GM12878 (cell line): ENCODE results near the gene UNC13B. TPM values are rescaled to one million over a fixed set of nuclear protein-coding genes. Genes with fewer than 3 reads are reported as not detected.

ENCODE experiments used
- ATAC-seq: fragments of 200-7000 bp; cut with Tn5 transposase; 3 replicates; pipeline ENCODE4 v1.9.1; 2020; ENCODE audit warnings: mild to moderate bottlenecking, moderate library complexity
- BruUV-seq: library from RNA; stranded (reverse); fragments of 400-500 nt; replicated peaks from 2 replicates; lab custom pipeline; 2021; lab: Mats Ljungman, UMichigan
- CTCF ChIA-PET: fragments of 300-600 bp; sonication (Branson Sonifier 250); formaldehyde crosslinking; extraction: SDS; loops from one replicate; lab custom pipeline; 2021; ENCODE audit warnings: inconsistent platforms; lab: Yijun Ruan, JAX
- POLR2A ChIA-PET: fragments of 350-600 bp; formaldehyde crosslinking; extraction: SDS; loops from one replicate; lab custom pipeline; 2021; ENCODE audit warnings: inconsistent platforms; lab: Charles Lee
- RAD21 ChIA-PET: fragments of 300-600 bp; sonication (Branson Sonifier 250); formaldehyde crosslinking; loops from one replicate; lab custom pipeline; 2023; ENCODE audit warnings: antibody characterized with exemption; ENCODE audit not compliant: unreplicated experiment; lab: Charles Lee
- SMC1A ChIA-PET: fragments of 300-600 bp; sonication (Branson Sonifier 250); formaldehyde crosslinking; loops from one replicate; lab custom pipeline; 2023; ENCODE audit not compliant: unreplicated experiment, uncharacterized antibody; lab: Charles Lee
- DNase-seq: peaks from one replicate; pipeline ENCODE4 v3.0.0-alpha.2; 2011; ENCODE audit warnings: low read depth, low spot score
- FAIRE-seq: peaks from 3 replicates; lab custom pipeline; 2011; peaks lifted over from hg19 to GRCh38; lab: Jason Lieb, UNC
- H2AFZ ChIP-seq: 2 replicates; pipeline ENCODE4 v1.6.0; 2011; ENCODE audit warnings: low read depth, low read length, control low read depth; ENCODE audit not compliant: control insufficient read depth
- H3K27ac ChIP-seq: 2 replicates; pipeline ENCODE4 v1.5.1; 2011; ENCODE audit warnings: control low read depth; ENCODE audit not compliant: control insufficient read depth, insufficient read depth
- H3K27me3 ChIP-seq, 2 experiments: replicated peaks in 1 of 2; 2 replicates each; pipeline versions ENCODE4 v1.6.0 to v1.6.1; 2011; ENCODE audit warnings: low read length in 1 of 2; ENCODE audit not compliant: control insufficient read depth in 2 of 2, insufficient read depth in 2 of 2
- H3K36me3 ChIP-seq, 2 experiments: 2 replicates each; pipeline ENCODE4 v1.5.1; 2011; ENCODE audit warnings: low read length in 1 of 2; ENCODE audit not compliant: control insufficient read depth in 2 of 2, insufficient read depth in 2 of 2
- H3K4me1 ChIP-seq: 2 replicates; pipeline ENCODE4 v1.6.1; 2011; ENCODE audit warnings: mild to moderate bottlenecking, low read length, moderate library complexity, mixed read lengths; ENCODE audit not compliant: control insufficient read depth, insufficient read depth
- H3K4me2 ChIP-seq: 2 replicates; pipeline ENCODE4 v1.6.0; 2011; ENCODE audit warnings: control low read depth; ENCODE audit not compliant: control insufficient read depth, insufficient read depth
- H3K4me3 ChIP-seq: fragments of 200-600 bp; sonication (generic); 2 replicates; pipeline ENCODE4 v1.5.1; 2016
- H3K79me2 ChIP-seq: 2 replicates; pipeline ENCODE4 v1.6.0; 2011; ENCODE audit warnings: low read length; ENCODE audit not compliant: control insufficient read depth, insufficient read depth
- H3K9ac ChIP-seq: 2 replicates; pipeline ENCODE4 v1.8.0; 2011; ENCODE audit warnings: low read length, control low read depth, mixed read lengths; ENCODE audit not compliant: control insufficient read depth, insufficient read depth
- H3K9me3 ChIP-seq: replicated peaks from 3 replicates; pipeline ENCODE4 v1.5.1; 2011; ENCODE audit warnings: mild to moderate bottlenecking, low read length; ENCODE audit not compliant: control insufficient read depth, insufficient read depth
- H4K20me1 ChIP-seq: 2 replicates; pipeline ENCODE4 v1.6.0; 2011; ENCODE audit not compliant: control insufficient read depth, insufficient read depth
- CBX3 ChIP-seq: fragments of 200-600 bp; sonication (generic); IDR thresholded peaks from 2 replicates; pipeline ENCODE4 v1.6.1; 2016; ENCODE audit warnings: low read depth, borderline replicate concordance
- ESRRA ChIP-seq: IDR thresholded peaks from 2 replicates; pipeline ENCODE4 v1.6.1; 2012; ENCODE audit warnings: mild to moderate bottlenecking, low read length, improper control_type of control experiment
- ETV6 ChIP-seq, 2 experiments: fragments of 450-650 bp in 1 of 2; IDR thresholded peaks in 1 of 2; conservative IDR thresholded peaks in 1 of 2; 2 replicates each; pipeline ENCODE4 v1.6.1; 2014; ENCODE audit warnings: antibody characterized with exemption in 1 of 2, borderline replicate concordance in 1 of 2, low read depth in 1 of 2, mild to moderate bottlenecking in 1 of 2, moderate library complexity in 1 of 2
- HDAC2 ChIP-seq: fragments of 200-600 bp; sonication (generic); IDR thresholded peaks from 2 replicates; pipeline ENCODE4 v1.6.1; 2017
- IRF4 ChIP-seq: IDR thresholded peaks from 2 replicates; pipeline ENCODE4 v1.6.1; 2011; ENCODE audit warnings: low read depth, low read length
- NFIC ChIP-seq: IDR thresholded peaks from 2 replicates; pipeline ENCODE4 v1.6.1; 2012; ENCODE audit warnings: low read depth, mild to moderate bottlenecking, inconsistent platforms, low read length, moderate library complexity
- PML ChIP-seq: IDR thresholded peaks from 2 replicates; pipeline ENCODE4 v1.6.1; 2012; ENCODE audit warnings: low read length, inconsistent platforms
- PRDM15 ChIP-seq: fragments of 450-650 bp; formaldehyde crosslinking; IDR thresholded peaks from 2 replicates; pipeline ENCODE4 v1.4.0; 2020; ENCODE audit warnings: mild to moderate bottlenecking, moderate library complexity
- REST ChIP-seq: IDR thresholded peaks from 2 replicates; pipeline ENCODE4 v1.6.1; 2012; ENCODE audit warnings: mild to moderate bottlenecking, low read depth, low read length
- SMARCA5 ChIP-seq: fragments of 450-650 bp; IDR thresholded peaks from 2 replicates; pipeline ENCODE4 v1.6.1; 2017; ENCODE audit warnings: mild to moderate bottlenecking
- ZNF592 ChIP-seq: fragments of 450-650 bp; IDR thresholded peaks from 2 replicates; pipeline ENCODE4 v1.6.1; 2017; ENCODE audit warnings: mild to moderate bottlenecking, moderate library complexity
- WGBS: methylation state at CpG from one replicate; pipeline ENCODE4 v1.1.6; 2016; ENCODE audit warnings: low lambda C conversion rate; ENCODE audit not compliant: insufficient replicate concordance, insufficient coverage; ENCODE audit errors: missing lambda C conversion rate; 5-methylcytosine and 5-hydroxymethylcytosine counted together
- in situ Hi-C: fragments of 300-500 bp; cut with MboI; formaldehyde crosslinking; loops from 9 replicates; pipeline ENCODE4 v1.14.3; 2018; ENCODE audit warnings: mixed read lengths
- intact Hi-C: fragments of 100-400 bp; cut with micrococcal nuclease; formaldehyde crosslinking; loops from one replicate; pipeline ENCODE4 v1.14.2; 2022; ENCODE audit not compliant: unreplicated experiment
- polyA plus RNA-seq, 11 experiments: library from polyadenylated mRNA; depleted of rRNA in 4 of 11; unstranded in 6 of 11; stranded (reverse) in 5 of 11; fragments of >200 nt; fragmentation: Nextera tagmentation in 4 of 11; fragmentation: Illumina TruSeq in 1 of 11; extraction: Ambion mirVana in 4 of 11; extraction: Trizol in 1 of 11; gene quantifications; 1 replicate in 1 of 11; 2 replicates in 10 of 11; pipeline versions ENCODE4 v1.2.1 to v1.2.3, GENCODE V29; 2011 to 2016; ENCODE audit warnings: inconsistent platforms in 2 of 11, missing spikeins in 2 of 11, low read depth in 1 of 11
- total RNA-seq, 4 experiments: library from RNA; depleted of rRNA in 3 of 4; stranded (reverse); fragments of >200 nt in 3 of 4; fragmentation: Illumina TruSeq in 1 of 4; extraction: Trizol in 1 of 4; gene quantifications; 2 replicates each; pipeline versions ENCODE4 v1.2.1 to v1.2.3, GENCODE V29; 2013 to 2021

The UNC13B gene
- total and polyA plus RNA-seq, 10 of the 15 experiments (the other 5 are each of a cell fraction or from before 2014, with no cell fraction given): under 0.01 to 0.42 (median 0.06) TPM; not detected in 4

- no peak for TF ChIP-seq ZNF592
- no peak for TF ChIP-seq HDAC2
- TF ChIP-seq SMARCA5: no peak
- TF ChIP-seq, all 136 proteins: peak for 0
Observed at GRCh38 chr9:35236692-35237091, 74.9 kb downstream of the UNC13B start (continued).

GRCh38 chr9:35237311-35237710, 75.5 kb downstream of the UNC13B start:
- no peak for DNase-seq
- H3K79me2 ChIP-seq: no peaks in the 10 kb centered on the region
- H3K36me3 ChIP-seq: no peaks in the 10 kb centered on the region
- intact Hi-C loops: no loop called here
- no peak overlapping the region for H3K4me3 ChIP-seq
- ATAC-seq: no peak
- RAD21 ChIA-PET: no interaction called here
- no peak overlapping the region for H3K4me2 ChIP-seq
- H3K9ac ChIP-seq: no peak overlapping the region
- SMC1A ChIA-PET: no interaction called here
- 0% methylated on average over 1 of the region's 1 CpG for WGBS
- no peak overlapping the region for H3K27ac ChIP-seq
- H3K9me3 ChIP-seq: no peaks in the 10 kb centered on the region
- in situ Hi-C loops: no loop called here
- no peaks in the 10 kb centered on the region for H3K27me3 ChIP-seq
- TF ChIP-seq CBX3 (no peak), ESRRA (no peak), PML (no peak), NFIC (no peak), IRF4 (no peak), REST (no peak), PRDM15 (CRISPR knock-in tag) (no peak), ETV6 (conservative IDR thresholded peaks at IDR 0.05 in 1 of 2, IDR thresholded peaks at IDR 0.05 in 1 of 2; ENCODE audit: borderline replicate concordance in 1 of 2, low read depth in 1 of 2) (no peak)
- TF ChIP-seq, all 136 proteins: peak for 0
- Histone ChIP-seq H3K4me1 (no peaks in the 10 kb centered on the region), H2AFZ (no peak overlapping the region), H4K20me1 (no peaks in the 10 kb centered on the region)
- ChIA-PET POLR2A (no interaction called here), CTCF (no interaction called here)
- no peak for FAIRE-seq
- no TSS peak for BruUV-seq
